ENCODE data around the gene ANKRD29. TPM values are rescaled to one million over a fixed set of nuclear protein-coding genes. Genes with fewer than 3 reads are reported as not detected.
"Not testable (repeated sequence)": the region's sequence is repeated elsewhere in the genome, so short reads cannot be mapped to it uniquely, and the experiment has no call there.

ANKRD29 gene
- polyA plus RNA-seq, 1 experiment: 0.15 TPM

- POLR2A ChIA-PET: no interaction called here
- CTCF ChIA-PET: interaction anchor here (1.5 to 2.0 kb wide), 2 partner anchors 61 to 126 kb away, joined by 3 to 8 read pairs; no protein-coding TSS in a partner anchor
Observed at GRCh38 chr18:23641937-23642666, 20.6 kb downstream of the ANKRD29 start.

GRCh38 chr18:23641143-23641720 is 21.5 kb downstream of the ANKRD29 start:
- H3K27me3 ChIP-seq (ENCODE audit: control insufficient read depth, insufficient read depth, low read length): peaks cover 57% of the 10 kb centered on the region
- peaks cover 15% of the 10 kb centered on the region for H3K9me3 ChIP-seq (ENCODE audit: control insufficient read depth, insufficient read depth, low read length)
- TF ChIP-seq, protein P1, sequence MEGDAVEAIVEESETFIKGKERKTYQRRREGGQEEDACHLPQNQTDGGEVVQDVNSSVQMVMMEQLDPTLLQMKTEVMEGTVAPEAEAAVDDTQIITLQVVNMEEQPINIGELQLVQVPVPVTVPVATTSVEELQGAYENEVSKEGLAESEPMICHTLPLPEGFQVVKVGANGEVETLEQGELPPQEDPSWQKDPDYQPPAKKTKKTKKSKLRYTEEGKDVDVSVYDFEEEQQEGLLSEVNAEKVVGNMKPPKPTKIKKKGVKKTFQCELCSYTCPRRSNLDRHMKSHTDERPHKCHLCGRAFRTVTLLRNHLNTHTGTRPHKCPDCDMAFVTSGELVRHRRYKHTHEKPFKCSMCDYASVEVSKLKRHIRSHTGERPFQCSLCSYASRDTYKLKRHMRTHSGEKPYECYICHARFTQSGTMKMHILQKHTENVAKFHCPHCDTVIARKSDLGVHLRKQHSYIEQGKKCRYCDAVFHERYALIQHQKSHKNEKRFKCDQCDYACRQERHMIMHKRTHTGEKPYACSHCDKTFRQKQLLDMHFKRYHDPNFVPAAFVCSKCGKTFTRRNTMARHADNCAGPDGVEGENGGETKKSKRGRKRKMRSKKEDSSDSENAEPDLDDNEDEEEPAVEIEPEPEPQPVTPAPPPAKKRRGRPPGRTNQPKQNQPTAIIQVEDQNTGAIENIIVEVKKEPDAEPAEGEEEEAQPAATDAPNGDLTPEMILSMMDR (IDR thresholded peaks at IDR 0.05; ENCODE audit: low read depth, low read length): no peak
- no peak overlapping the region for H3K4me3 ChIP-seq (ENCODE audit: low read depth, low read length)
- no peak overlapping the region for H3K27ac ChIP-seq (ENCODE audit: low read depth, low read length)
- DNase-seq (ENCODE audit: low read depth, low spot score): no peak
- POLR2A ChIA-PET: no interaction called here
- CTCF ChIA-PET: interaction anchor here (0.8 to 1.5 kb wide), 2 partner anchors 62 to 125 kb away, joined by 3 read pairs; no protein-coding TSS in a partner anchor

More at GRCh38 chr18:23641937-23642666, 20.6 kb downstream of the ANKRD29 start:
- H3K27ac ChIP-seq (ENCODE audit: low read depth, low read length): no peak overlapping the region
- no peak overlapping the region for H3K4me3 ChIP-seq (ENCODE audit: low read depth, low read length)
- H3K9me3 ChIP-seq (ENCODE audit: control insufficient read depth, insufficient read depth, low read length): peaks cover 15% of the 10 kb centered on the region
- TF ChIP-seq, protein P1 (IDR thresholded peaks at IDR 0.05; ENCODE audit: low read depth, low read length): no peak
- H3K27me3 ChIP-seq (ENCODE audit: control insufficient read depth, insufficient read depth, low read length): peaks cover 58% of the 10 kb centered on the region
- no peak for DNase-seq (ENCODE audit: low read depth, low spot score)

GRCh38 chr18:23640052-23640451 is 22.7 kb downstream of the ANKRD29 start:
- TF ChIP-seq, protein P1 (IDR thresholded peaks at IDR 0.05; ENCODE audit: low read depth, low read length): no peak
- ChIA-PET CTCF (interaction anchor here (0.7 to 1.2 kb wide), 2 partner anchors 11 to 175 kb away, joined by 6 to 10 read pairs; no protein-coding TSS in a partner anchor), POLR2A (no interaction called here)
- Histone ChIP-seq H3K4me3 (ENCODE audit: low read depth, low read length) (no peak overlapping the region), H3K9me3 (ENCODE audit: control insufficient read depth, insufficient read depth, low read length) (peaks cover 15% of the 10 kb centered on the region), H3K27ac (ENCODE audit: low read depth, low read length) (no peak overlapping the region), H3K27me3 (ENCODE audit: control insufficient read depth, insufficient read depth, low read length) (peaks cover 48% of the 10 kb centered on the region)
- no peak for DNase-seq (ENCODE audit: low read depth, low spot score)

- H3K27ac ChIP-seq (ENCODE audit: low read depth, low read length); H3K4me3 ChIP-seq (ENCODE audit: low read depth, low read length); H3K9me3 ChIP-seq (ENCODE audit: control insufficient read depth, insufficient read depth, low read length); POLR2A ChIA-PET; DNase-seq (ENCODE audit: low read depth, low spot score): not testable (repeated sequence)
- CTCF ChIA-PET: interaction anchor here (1.5 kb wide), 1 partner anchor 66 kb away, joined by 4 read pairs; no protein-coding TSS in a partner anchor
- H3K27me3 ChIP-seq (ENCODE audit: control insufficient read depth, insufficient read depth, low read length): peaks cover 18% of the 10 kb centered on the region
Observed at GRCh38 chr18:23636433-23636832, 26.3 kb downstream of the ANKRD29 start.

- H3K4me3 ChIP-seq (ENCODE audit: low read depth, low read length): no peak overlapping the region
- no peak for DNase-seq (ENCODE audit: low read depth, low spot score)
- peaks cover 1% of the 10 kb centered on the region; the same call in 1 of the 2 replicates for H3K9me3 ChIP-seq (ENCODE audit: control insufficient read depth, insufficient read depth, low read length)
- no peak overlapping the region for H3K27ac ChIP-seq (ENCODE audit: low read depth, low read length)
- ChIA-PET CTCF (interaction anchor here (1.5 kb wide), 1 partner anchor 66 kb away, joined by 4 read pairs; no protein-coding TSS in a partner anchor), POLR2A (no interaction called here)
- TF ChIP-seq, protein P1 (IDR thresholded peaks at IDR 0.05; ENCODE audit: low read depth, low read length): no peak
- peaks cover 14% of the 10 kb centered on the region for H3K27me3 ChIP-seq (ENCODE audit: control insufficient read depth, insufficient read depth, low read length)
Observed at GRCh38 chr18:23636071-23636399, 26.7 kb downstream of the ANKRD29 start.

Measured in AG04450 (cell line).